ENCODE measurements around the gene HIP1. TPM values are rescaled to one million over a fixed set of nuclear protein-coding genes. Genes with fewer than 3 reads are reported as not detected.
"Not testable (repeated sequence)": the region's sequence is repeated elsewhere in the genome, so short reads cannot be mapped to it uniquely, and the experiment has no call there.

The HIP1 gene
- total RNA-seq, 2 experiments from 2014 or later = 5.2 to 5.6 TPM

GRCh38 chr7:75772081-75773077 is 33.6 kb upstream of the HIP1 start, which contains the start of gene CCL26:
Gene CCL26, minus strand, starts transcription at chr7:75772211. Its CDS starts 35 bp downstream, at chr7:75772176.
- POLR2A ChIA-PET = no interaction called here

GRCh38 chr7:75771224-75771623 is 32.5 kb upstream of the HIP1 start:
- ChIA-PET POLR2A (no interaction called here), CTCF (interaction anchor here (1.5 to 1.9 kb wide), 2 partner anchors 9 to 15 kb away, joined by 4 to 15 read pairs; no protein-coding TSS in a partner anchor)
- H3K27me3 Mint-ChIP-seq = no peaks in the 10 kb centered on the region
- no peak for TF ChIP-seq CTCF (IDR thresholded peaks at IDR 0.05)
- ATAC-seq (no peak), DNase-seq (no peak)
- H3K4me1 Mint-ChIP-seq (ENCODE audit: low read depth) = peaks cover 8% of the 10 kb centered on the region
- intact Hi-C loops (cut with micrococcal nuclease) = loop anchor here (10.0 kb wide), 1 partner anchor 234 kb away; no protein-coding TSS in a partner anchor
- no peaks in the 10 kb centered on the region for H3K9me3 Mint-ChIP-seq
- no peaks in the 10 kb centered on the region for H3K36me3 Mint-ChIP-seq (ENCODE audit: low read depth)
- H3K4me3 Mint-ChIP-seq = no peak overlapping the region
- H3K27ac Mint-ChIP-seq = no peak overlapping the region

More at GRCh38 chr7:75772081-75773077, 33.6 kb upstream of the HIP1 start, which contains the start of gene CCL26:
- H3K9me3 Mint-ChIP-seq = no peaks in the 10 kb centered on the region
- no peak within 1 kb of the TSS for H3K4me3 Mint-ChIP-seq
- H3K4me1 Mint-ChIP-seq (ENCODE audit: low read depth) = peaks cover 19% of the 10 kb centered on the region
- DNase-seq (peak; percentile 15), ATAC-seq (no peak)
- intact Hi-C loops (cut with micrococcal nuclease) = loop anchor here (10.0 kb wide), 1 partner anchor 232 kb away; no protein-coding TSS in a partner anchor
- TF ChIP-seq CTCF (IDR thresholded peaks at IDR 0.05) = no peak
- CTCF ChIA-PET = interaction anchor here (1.5 to 1.9 kb wide), 2 partner anchors 10 to 16 kb away, joined by 4 to 15 read pairs; no protein-coding TSS in a partner anchor
- no peaks in the 10 kb centered on the region for H3K36me3 Mint-ChIP-seq (ENCODE audit: low read depth)
- H3K27ac Mint-ChIP-seq = no peak within 1 kb of the TSS
- no peaks in the 10 kb centered on the region for H3K27me3 Mint-ChIP-seq

GRCh38 chr7:75762350-75762917 is 23.7 kb upstream of the HIP1 start:
- ATAC-seq (peak; percentile 85), DNase-seq (no peak)
- no peaks in the 10 kb centered on the region for H3K36me3 Mint-ChIP-seq (ENCODE audit: low read depth)
- TF ChIP-seq CTCF (IDR thresholded peaks at IDR 0.05) = peak; percentile 61
- ChIA-PET POLR2A (no interaction called here), CTCF (interaction anchor here (0.6 to 2.5 kb wide), 19 partner anchors 9 to 258 kb away, joined by 3 to 15 read pairs (median 4); partner anchors contain the start of genes CCL26 and HIP1)
- no peaks in the 10 kb centered on the region for H3K4me1 Mint-ChIP-seq (ENCODE audit: low read depth)
- no peaks in the 10 kb centered on the region for H3K27me3 Mint-ChIP-seq
- no peak overlapping the region for H3K27ac Mint-ChIP-seq
- intact Hi-C loops (cut with micrococcal nuclease) = loop anchor here (10.0 kb wide), 1 partner anchor 688 kb away; the partner anchor contains the start of gene RCC1L
- no peaks in the 10 kb centered on the region for H3K9me3 Mint-ChIP-seq
- H3K4me3 Mint-ChIP-seq = no peak overlapping the region

- intact Hi-C loops (cut with micrococcal nuclease) = loop anchor here (10.0 kb wide), 1 partner anchor 687 kb away; the partner anchor contains the start of gene RCC1L
- H3K36me3 Mint-ChIP-seq (ENCODE audit: low read depth); H3K4me1 Mint-ChIP-seq (ENCODE audit: low read depth); H3K27me3 Mint-ChIP-seq; H3K4me3 Mint-ChIP-seq; H3K9me3 Mint-ChIP-seq; POLR2A ChIA-PET; H3K27ac Mint-ChIP-seq; DNase-seq; ATAC-seq: not testable (repeated sequence)
- CTCF ChIA-PET = interaction anchor here (1.0 to 2.5 kb wide), 15 partner anchors 8 to 258 kb away, joined by 3 to 15 read pairs (median 4); partner anchors contain the start of genes CCL26 and HIP1
These were observed 23.1 kb upstream of the HIP1 start for GRCh38 chr7:75761801-75762200.

GRCh38 chr7:75758491-75758890 is 19.8 kb upstream of the HIP1 start:
- CTCF ChIA-PET = no interaction called here
- Mint-ChIP-seq H3K27me3 (no peaks in the 10 kb centered on the region), H3K27ac (no peak overlapping the region), H3K4me3 (no peak overlapping the region), H3K4me1 (ENCODE audit: low read depth) (no peaks in the 10 kb centered on the region), H3K9me3 (no peaks in the 10 kb centered on the region), H3K36me3 (ENCODE audit: low read depth) (no peaks in the 10 kb centered on the region)
- POLR2A ChIA-PET = no interaction called here
- intact Hi-C loops (cut with micrococcal nuclease) = no loop called here
- no peak for ATAC-seq
- TF ChIP-seq CTCF (IDR thresholded peaks at IDR 0.05) = no peak
- DNase-seq = no peak

Measured in activated CD8-positive, alpha-beta T cell treated with anti-CD3 and anti-CD28 coated beads for 36 hours (primary cell).